H1 (cell line): ENCODE measurements around the gene AKAP12. TPM values are rescaled to one million over a fixed set of nuclear protein-coding genes. Genes with fewer than 3 reads are reported as not detected.

ENCODE experiments used
- CTCF ChIA-PET: fragments of 300-600 bp; sonication (Branson Sonifier 250); formaldehyde crosslinking; loops from one replicate; lab custom pipeline; 2021; ENCODE audit not compliant: partially characterized antibody; lab: Charles Lee
- POLR2A ChIA-PET: fragments of 300-600 bp; sonication (Branson Sonifier 250); formaldehyde crosslinking; loops from one replicate; lab custom pipeline; 2021; ENCODE audit warnings: inconsistent platforms; ENCODE audit not compliant: partially characterized antibody; lab: Charles Lee
- DNase-seq, 2 experiments: peaks; one replicate each; pipeline versions ENCODE4 v3.0.0 to v3.0.0-alpha.2; 2010 to 2022; ENCODE audit warnings: low spot score in 2 of 2, low read depth in 1 of 2, mixed read lengths in 1 of 2
- FAIRE-seq: peaks from 2 replicates; lab custom pipeline; 2011; peaks lifted over from hg19 to GRCh38; lab: Jason Lieb, UNC
- H2AFZ ChIP-seq: 2 replicates; pipeline ENCODE4 v1.8.1; 2012; ENCODE audit warnings: low read length, inconsistent platforms
- H2AK5ac ChIP-seq: 2 replicates; pipeline ENCODE4 v1.6.1; 2013; ENCODE audit warnings: low read depth, low read length
- H2BK120ac ChIP-seq: replicated peaks from 2 replicates; pipeline ENCODE3; 2013; ENCODE audit warnings: low read depth, low read length, inconsistent platforms
- H2BK12ac ChIP-seq: 2 replicates; pipeline ENCODE4 v1.6.1; 2013; ENCODE audit warnings: low read depth, low read length
- H2BK15ac ChIP-seq: 2 replicates; pipeline ENCODE4 v1.6.1; 2013; ENCODE audit warnings: low read length
- H2BK20ac ChIP-seq: 2 replicates; pipeline ENCODE4 v1.6.1; 2013; ENCODE audit warnings: low read length
- H2BK5ac ChIP-seq: 2 replicates; pipeline ENCODE4 v1.6.1; 2013; ENCODE audit warnings: low read depth, low read length
- H3K14ac ChIP-seq: 2 replicates; pipeline ENCODE4 v1.6.1; 2013; ENCODE audit warnings: inconsistent platforms; ENCODE audit not compliant: insufficient read length
- H3K18ac ChIP-seq: 2 replicates; pipeline ENCODE4 v1.6.1; 2013; ENCODE audit warnings: low read length; ENCODE audit errors: extremely low read depth
- H3K23ac ChIP-seq: 2 replicates; pipeline ENCODE4 v1.6.1; 2013; ENCODE audit warnings: inconsistent platforms; ENCODE audit not compliant: insufficient read length
- H3K23me2 ChIP-seq: 2 replicates; pipeline ENCODE4 v1.6.1; 2013; ENCODE audit warnings: low read depth, low read length
- H3K27ac ChIP-seq: 2 replicates; pipeline ENCODE4 v1.6.1; 2011; ENCODE audit warnings: low read depth, low read length, inconsistent platforms
- H3K27me3 ChIP-seq, 4 experiments: replicated peaks in 1 of 4; 1 replicate in 1 of 4; 2 replicates in 3 of 4; pipeline versions ENCODE4 v1.6.1 to v1.8.1; 2011 to 2013; ENCODE audit warnings: low read length in 3 of 4, mild to moderate bottlenecking in 3 of 4, inconsistent platforms in 2 of 4, mixed read lengths in 2 of 4, moderate library complexity in 1 of 4; ENCODE audit not compliant: control insufficient read depth in 3 of 4, insufficient read depth in 3 of 4; ENCODE audit errors: extremely low read depth in 1 of 4
- H3K36me3 ChIP-seq, 4 experiments: 2 replicates each; pipeline versions ENCODE4 v1.6.1 to v1.8.1; 2011 to 2013; ENCODE audit warnings: mild to moderate bottlenecking in 4 of 4, low read length in 3 of 4, moderate library complexity in 2 of 4, control low read depth in 1 of 4, inconsistent platforms in 1 of 4; ENCODE audit not compliant: insufficient read depth in 4 of 4, control insufficient read depth in 2 of 4
- H3K4ac ChIP-seq: replicated peaks from 2 replicates; pipeline ENCODE3; 2013; ENCODE audit warnings: low read length, low read depth, mixed read lengths, inconsistent platforms; ENCODE audit not compliant: insufficient read length
- H3K4me1 ChIP-seq, 4 experiments: replicated peaks in 1 of 4; 1 replicate in 1 of 4; 2 replicates in 3 of 4; pipeline versions ENCODE4 v1.6.1 to v1.8.1; 2011 to 2013; ENCODE audit warnings: low read length in 3 of 4, inconsistent platforms in 2 of 4, mixed read lengths in 1 of 4; ENCODE audit not compliant: insufficient read depth in 4 of 4, control insufficient read depth in 3 of 4
- H3K4me2 ChIP-seq, 2 experiments: 2 replicates each; pipeline versions ENCODE4 v1.6.1 to v1.8.1; 2011 to 2013; ENCODE audit warnings: low read depth in 2 of 2, low read length in 2 of 2, control low read depth in 1 of 2, inconsistent platforms in 1 of 2, mild to moderate bottlenecking in 1 of 2; ENCODE audit not compliant: insufficient read depth in 1 of 2
- H3K4me3 ChIP-seq, 4 experiments: fragments of 200-600, 300-600 bp in 1 of 4; sonication (generic), shearing (Covaris generic), sonication (Bioruptor Twin) in 1 of 4; 2 replicates each; pipeline versions ENCODE4 v1.5.1 to v1.8.1; 2011 to 2016; ENCODE audit warnings: low read length in 4 of 4, low read depth in 3 of 4, control low read depth in 2 of 4, inconsistent platforms in 2 of 4, mild to moderate bottlenecking in 2 of 4, mixed read lengths in 1 of 4, moderate library complexity in 1 of 4; ENCODE audit not compliant: insufficient read depth in 2 of 4; ENCODE audit errors: extremely low read depth in 1 of 4
- H3K56ac ChIP-seq: replicated peaks from 2 replicates; pipeline ENCODE3; 2013; ENCODE audit warnings: low read depth, mild to moderate bottlenecking, mixed read lengths, low read length, inconsistent platforms; ENCODE audit not compliant: insufficient read length
- H3K79me1 ChIP-seq: 2 replicates; pipeline ENCODE4 v1.6.1; 2013; ENCODE audit warnings: low read depth, low read length, control low read depth
- H3K79me2 ChIP-seq, 2 experiments: 2 replicates each; pipeline versions ENCODE4 v1.6.1 to v1.8.1; 2012 to 2013; ENCODE audit warnings: low read length in 2 of 2, mild to moderate bottlenecking in 2 of 2, inconsistent platforms in 1 of 2; ENCODE audit not compliant: insufficient read depth in 2 of 2, control insufficient read depth in 1 of 2
- H3K9ac ChIP-seq, 4 experiments: replicated peaks in 1 of 4; 1 replicate in 1 of 4; 2 replicates in 3 of 4; pipeline versions ENCODE4 v1.6.1 to v1.8.1; 2011 to 2013; ENCODE audit warnings: low read depth in 3 of 4, low read length in 3 of 4, control low read depth in 2 of 4, mild to moderate bottlenecking in 2 of 4, moderate library complexity in 2 of 4, inconsistent platforms in 1 of 4; ENCODE audit errors: extremely low read depth in 1 of 4
- H3K9me3 ChIP-seq, 2 experiments: 2 replicates each; pipeline versions ENCODE4 v1.6.1 to v1.8.1; 2012 to 2013; ENCODE audit warnings: mild to moderate bottlenecking in 2 of 2, moderate library complexity in 2 of 2, control low read depth in 1 of 2, inconsistent platforms in 1 of 2, low read depth in 1 of 2, low read length in 1 of 2, mixed read lengths in 1 of 2; ENCODE audit not compliant: insufficient read depth in 2 of 2
- H4K20me1 ChIP-seq, 2 experiments: replicated peaks in 1 of 2; 2 replicates each; pipeline versions ENCODE3 to v1.8.1; 2011 to 2013; ENCODE audit warnings: inconsistent platforms in 2 of 2, low read length in 2 of 2, mild to moderate bottlenecking in 1 of 2; ENCODE audit not compliant: insufficient read depth in 2 of 2, control insufficient read depth in 1 of 2
- H4K5ac ChIP-seq: 2 replicates; pipeline ENCODE4 v1.6.1; 2013; ENCODE audit warnings: low read length, low read depth, mixed read lengths, inconsistent platforms; ENCODE audit not compliant: insufficient read length
- H4K8ac ChIP-seq: 2 replicates; pipeline ENCODE4 v1.8.0; 2013; ENCODE audit warnings: mild to moderate bottlenecking, moderate library complexity, low read length, inconsistent platforms; ENCODE audit not compliant: insufficient read depth; ENCODE audit errors: extremely low read depth
- H4K91ac ChIP-seq: replicated peaks from 2 replicates; pipeline ENCODE3; 2013; ENCODE audit warnings: low read length, mixed read lengths, inconsistent platforms; ENCODE audit not compliant: insufficient read length
- CBX5 ChIP-seq: fragments of 300-800, 300-1000 bp; sonication (generic); IDR thresholded peaks from 2 replicates; pipeline ENCODE4 v1.7.1; 2016; ENCODE audit warnings: antibody characterized with exemption, low read length, low read depth
- CHD1 ChIP-seq: IDR thresholded peaks from 2 replicates; pipeline ENCODE4 v1.6.1; 2012; ENCODE audit warnings: low read depth, low read length, improper control_type of control experiment
- EGR1 ChIP-seq: IDR thresholded peaks from 2 replicates; pipeline ENCODE4 v1.6.1; 2011; ENCODE audit warnings: low read depth, low read length, borderline replicate concordance
- EP300 ChIP-seq, 2 experiments: IDR thresholded peaks; 1 replicate in 1 of 2; 2 replicates in 1 of 2; pipeline ENCODE4 v1.6.1; 2011 to 2012; ENCODE audit warnings: low read depth in 2 of 2, low read length in 2 of 2, mild to moderate bottlenecking in 2 of 2, borderline replicate concordance in 1 of 2, inconsistent platforms in 1 of 2, moderate library complexity in 1 of 2
- EZH2 ChIP-seq: fragments of 200-600 bp; sonication (generic); IDR thresholded peaks from 2 replicates; pipeline ENCODE4 v1.7.1; 2012; ENCODE audit warnings: low read depth, mild to moderate bottlenecking, moderate library complexity, low read length, inconsistent platforms; ENCODE audit not compliant: severe bottlenecking
- GTF2F1 ChIP-seq: IDR thresholded peaks from 2 replicates; pipeline ENCODE4 v1.6.1; 2012; ENCODE audit warnings: low read depth, low read length, improper control_type of control experiment, borderline replicate concordance
- HDAC2 ChIP-seq, 2 experiments: fragments of 300-600 bp in 1 of 2; sonication (generic) in 1 of 2; IDR thresholded peaks; 2 replicates each; pipeline ENCODE4 v1.6.1; 2011 to 2012; ENCODE audit warnings: low read depth in 2 of 2, low read length in 2 of 2, mild to moderate bottlenecking in 2 of 2, moderate library complexity in 2 of 2, borderline replicate concordance in 1 of 2, inconsistent platforms in 1 of 2
- JUND ChIP-seq: IDR thresholded peaks from 2 replicates; pipeline ENCODE4 v1.6.1; 2011; ENCODE audit warnings: mild to moderate bottlenecking, improper control_type of control experiment, low read length
- MAFK ChIP-seq: IDR thresholded peaks from 2 replicates; pipeline ENCODE4 v1.6.1; 2012; ENCODE audit warnings: low read depth, mild to moderate bottlenecking, improper control_type of control experiment, low read length
- PHF8 ChIP-seq: fragments of 200-600 bp; sonication (generic); conservative IDR thresholded peaks from 2 replicates; pipeline ENCODE4 v1.7.1; 2012; ENCODE audit warnings: low read depth, mild to moderate bottlenecking, inconsistent platforms, low read length, moderate library complexity
- POLR2A ChIP-seq, 2 experiments: IDR thresholded peaks; 1 replicate in 1 of 2; 2 replicates in 1 of 2; pipeline ENCODE4 v1.6.1; 2011; ENCODE audit warnings: low read depth in 2 of 2, low read length in 2 of 2, mild to moderate bottlenecking in 2 of 2; ENCODE audit errors: control extremely low read depth in 1 of 2
- SAP30 ChIP-seq: fragments of 300-600 bp; sonication (generic); IDR thresholded peaks from 2 replicates; pipeline ENCODE4 v1.7.1; 2012; ENCODE audit warnings: low read length, moderate library complexity, mild to moderate bottlenecking, inconsistent platforms; ENCODE audit not compliant: insufficient read depth, insufficient replicate concordance
- SP4 ChIP-seq: IDR thresholded peaks from 2 replicates; pipeline ENCODE4 v1.6.1; 2012; ENCODE audit warnings: low read length, inconsistent platforms
- WGBS, 2 experiments: shearing (Covaris generic) in 1 of 2; methylation state at CpG; one replicate each; pipeline versions ENCODE4 v1.1.6 to v1.1.7; 2013 to 2015; ENCODE audit warnings: low lambda C conversion rate in 2 of 2, mixed read lengths in 2 of 2, inconsistent platforms in 1 of 2, low coverage in 1 of 2, missing lambda C conversion rate in 1 of 2; ENCODE audit not compliant: insufficient replicate concordance in 2 of 2, insufficient coverage in 1 of 2, insufficient read length in 1 of 2; ENCODE audit errors: extremely low coverage in 1 of 2, missing lambda C conversion rate in 1 of 2; 5-methylcytosine and 5-hydroxymethylcytosine counted together
- polyA plus RNA-seq, 7 experiments: library from polyadenylated mRNA; depleted of rRNA in 3 of 7; stranded (reverse) in 5 of 7; unstranded in 2 of 7; fragments of >200 nt in 5 of 7; fragments of 200-250 nt in 2 of 7; gene quantifications; 1 replicate in 5 of 7; 2 replicates in 1 of 7; 4 replicates in 1 of 7; pipeline versions ENCODE4 v1.2.1 to v1.2.3, GENCODE V29; 2011 to 2013; ENCODE audit warnings: missing spikeins in 2 of 7, mixed read lengths in 2 of 7
- total RNA-seq: library from RNA; stranded (reverse); fragmentation: NEBNext Ultra II Directional; extraction: Animal tissue kit (Norgen Biotek cat#: 25700); gene quantifications from 2 replicates; pipeline ENCODE4 v1.2.1, GENCODE V29; 2021

The AKAP12 gene
- total and polyA plus RNA-seq, 2 of the 8 experiments (the other 6 are each of a cell fraction or from before 2014, with no cell fraction given) = 14.6 to 79.2 TPM

DNA sequence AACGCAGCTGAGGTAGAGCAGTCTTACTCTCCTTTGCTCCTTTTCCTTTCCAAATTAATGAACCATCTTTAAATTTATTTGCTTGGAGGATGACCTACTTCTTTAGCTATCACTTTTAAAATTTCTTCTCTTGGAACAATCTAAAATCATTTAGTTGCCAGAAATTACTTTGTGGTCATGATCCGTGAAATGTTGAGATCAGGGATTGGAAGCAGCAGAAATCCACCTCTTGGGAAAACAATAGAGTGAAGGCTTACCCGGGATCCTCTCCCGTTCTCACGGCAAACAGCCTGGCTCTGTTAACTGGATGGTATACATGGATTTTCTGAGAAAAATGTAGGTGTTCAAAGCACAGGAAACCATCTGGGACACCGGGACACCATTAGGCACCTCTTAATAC is 7.7 kb downstream of the AKAP12 start:
- Histone ChIP-seq H4K20me1 (no peaks in the 10 kb centered on the region), H3K27me3 (no peaks in the 10 kb centered on the region), H2BK12ac (no peak overlapping the region), H3K4me1 (peaks cover 0 to 3% (median 2%) of the 10 kb centered on the region in 4 experiments; a peak in 3 of 7 replicates), H3K4ac (no peak overlapping the region), H2BK120ac (no peak overlapping the region), H2BK20ac (no peak overlapping the region), H3K4me3 (no peak overlapping the region), H3K56ac (no peak overlapping the region), H3K79me1 (peaks cover 2% of the 10 kb centered on the region; the same call in 1 of the 2 replicates), H3K4me2 (no peak overlapping the region), H2BK5ac (no peak overlapping the region), H4K8ac (no peak overlapping the region), H2BK15ac (no peak overlapping the region), H3K36me3 (no peaks in the 10 kb centered on the region), H3K27ac (no peak overlapping the region), H3K79me2 (peaks cover 0 to 54% of the 10 kb centered on the region in 2 experiments), H3K23me2 (no peaks in the 10 kb centered on the region), H3K18ac (no peak overlapping the region), H2AK5ac (no peak overlapping the region), H3K23ac (no peak overlapping the region), H4K91ac (no peak overlapping the region), H3K14ac (no peak overlapping the region), H3K9ac (no peak overlapping the region)
- FAIRE-seq (no peak), DNase-seq (no peak)
- ChIA-PET POLR2A (interaction anchor here (1.1 to 1.2 kb wide), 2 partner anchors 8 to 221 kb away, joined by 3 read pairs; partner anchors contain the start of gene AKAP12), CTCF (interaction anchor here (0.6 to 1.2 kb wide), 4 partner anchors 14 to 207 kb away, joined by 3 read pairs; no protein-coding TSS in a partner anchor)
- 89% methylated on average over 6 of the region's 6 CpGs; no CpG with 5 or more reads in 1 of the 2 experiments for WGBS, 2 experiments
- TF ChIP-seq CHD1 (no peak), POLR2A (IDR thresholded peaks at IDR 0.05; ENCODE audit: control extremely low read depth in 1 of 2, low read depth in 2 of 2, low read length in 2 of 2) (no peak), EGR1 (no peak), EP300 (IDR thresholded peaks at IDR 0.05; ENCODE audit: borderline replicate concordance in 1 of 2, low read depth in 2 of 2, low read length in 2 of 2) (no peak), HDAC2 (IDR thresholded peaks at IDR 0.05; ENCODE audit: borderline replicate concordance in 1 of 2, low read depth in 2 of 2, low read length in 2 of 2) (no peak), CBX5 (no peak), GTF2F1 (no peak), SP4 (no peak), PHF8 (no peak), EZH2 (no peak), SAP30 (no peak), JUND (no peak), MAFK (no peak)
- TF ChIP-seq, all 59 proteins: peak for 0
- no peak overlapping the region for H4K5ac ChIP-seq
- H3K9me3 ChIP-seq = no peaks in the 10 kb centered on the region
- no peak overlapping the region for H2AFZ ChIP-seq
